Keratinocyte (primary cell): ENCODE measurements around the gene CAMKMT. TPM values are rescaled to one million over a fixed set of nuclear protein-coding genes. Genes with fewer than 3 reads are reported as not detected.

Experiments used
- DNase-seq: peaks from one replicate; pipeline ENCODE4 v3.0.0-alpha.2; 2011; ENCODE audit warnings: low read depth, missing footprints, low spot score
- FAIRE-seq: peaks from 2 replicates; lab custom pipeline; 2011; peaks lifted over from hg19 to GRCh38; lab: Jason Lieb, UNC
- H2AFZ ChIP-seq: 2 replicates; pipeline ENCODE4 v1.6.0; 2012; ENCODE audit warnings: low read length, control low read depth, inconsistent platforms; ENCODE audit not compliant: control insufficient read depth
- H3K27ac ChIP-seq: 2 replicates; pipeline ENCODE4 v1.5.1; 2011; ENCODE audit warnings: low read length; ENCODE audit not compliant: control insufficient read depth, insufficient read depth
- H3K27me3 ChIP-seq: 3 replicates; pipeline ENCODE4 v1.6.0; 2011; ENCODE audit warnings: low read length; ENCODE audit not compliant: control insufficient read depth, insufficient read depth; ENCODE audit errors: extremely low read depth
- H3K36me3 ChIP-seq, 2 experiments: 2 replicates in 1 of 2; 3 replicates in 1 of 2; pipeline ENCODE4 v1.5.1; 2011; ENCODE audit warnings: low read length in 2 of 2, mild to moderate bottlenecking in 1 of 2; ENCODE audit not compliant: control insufficient read depth in 2 of 2, insufficient read depth in 2 of 2; ENCODE audit errors: extremely low read depth in 1 of 2
- H3K4me1 ChIP-seq: 3 replicates; pipeline ENCODE4 v1.5.1; 2011; ENCODE audit warnings: low read length; ENCODE audit not compliant: control insufficient read depth, insufficient read depth; ENCODE audit errors: extremely low read depth
- H3K4me2 ChIP-seq: 3 replicates; pipeline ENCODE4 v1.6.0; 2011; ENCODE audit warnings: low read depth, low read length; ENCODE audit not compliant: control insufficient read depth, insufficient read depth; ENCODE audit errors: extremely low read depth
- H3K4me3 ChIP-seq, 3 experiments: fragments of 200-600 bp in 1 of 3; sonication (generic) in 1 of 3; 2 replicates in 2 of 3; 3 replicates in 1 of 3; pipeline ENCODE4 v1.5.1; 2011 to 2016; ENCODE audit warnings: low read length in 3 of 3, mild to moderate bottlenecking in 3 of 3, control low read depth in 2 of 3, inconsistent platforms in 1 of 3, low read depth in 1 of 3, mixed read lengths in 1 of 3, mixed run types in 1 of 3, moderate library complexity in 1 of 3; ENCODE audit not compliant: control insufficient read depth in 2 of 3, insufficient read depth in 2 of 3; ENCODE audit errors: extremely low read depth in 1 of 3
- H3K79me2 ChIP-seq: 2 replicates; pipeline ENCODE4 v1.6.0; 2012; ENCODE audit warnings: low read length; ENCODE audit not compliant: control insufficient read depth, insufficient read depth
- H3K9ac ChIP-seq: 3 replicates; pipeline ENCODE4 v1.6.0; 2011; ENCODE audit warnings: low read length; ENCODE audit not compliant: control insufficient read depth, insufficient read depth; ENCODE audit errors: extremely low read depth
- H3K9me1 ChIP-seq: 3 replicates; pipeline ENCODE4 v1.6.0; 2011; ENCODE audit warnings: low read length; ENCODE audit not compliant: control insufficient read depth, insufficient read depth; ENCODE audit errors: extremely low read depth
- H3K9me3 ChIP-seq: 2 replicates; pipeline ENCODE4 v1.5.1; 2012; ENCODE audit warnings: low read depth, low read length; ENCODE audit not compliant: control insufficient read depth
- H4K20me1 ChIP-seq: 3 replicates; pipeline ENCODE4 v1.6.0; 2011; ENCODE audit warnings: low read length; ENCODE audit not compliant: control insufficient read depth, insufficient read depth; ENCODE audit errors: extremely low read depth
- CTCF ChIP-seq, 3 experiments: IDR thresholded peaks in 1 of 3; conservative IDR thresholded peaks in 1 of 3; optimal IDR thresholded peaks in 1 of 3; 2 replicates in 2 of 3; 3 replicates in 1 of 3; pipeline versions ENCODE3 to v1.5.1; 2011; ENCODE audit warnings: low read length in 3 of 3, mild to moderate bottlenecking in 3 of 3, moderate library complexity in 2 of 3, control low read depth in 1 of 3, inconsistent platforms in 1 of 3; ENCODE audit not compliant: insufficient read depth in 2 of 3; ENCODE audit errors: extremely low read depth in 1 of 3
- EZH2 ChIP-seq: IDR thresholded peaks from one replicate; pipeline ENCODE4 v1.6.1; 2012; ENCODE audit warnings: inconsistent platforms, mild to moderate bottlenecking, low read length, moderate library complexity
- dilution Hi-C: fragments of 300-500 bp; cut with MboI; formaldehyde crosslinking; loops from one replicate; pipeline ENCODE4 v1.7.0; 2020; ENCODE audit warnings: low sequenced_read_pairs; ENCODE audit not compliant: extremely low pct_ligation_motif_present
- polyA plus RNA-seq, 5 experiments: library from polyadenylated mRNA; depleted of rRNA in 3 of 5; stranded (reverse) in 3 of 5; stranded (forward) in 1 of 5; unstranded in 1 of 5; fragments of >200 nt; gene quantifications; 1 replicate in 1 of 5; 2 replicates in 3 of 5; 3 replicates in 1 of 5; pipeline versions ENCODE4 v1.2.1 to v1.2.3, GENCODE V29; 2011 to 2012; ENCODE audit warnings: missing spikeins in 2 of 5, low read depth in 1 of 5, low replicate concordance in 1 of 5

The CAMKMT gene
- polyA plus RNA-seq, 1 donor (not counting 4 experiments of a cell fraction or from before 2014, with no cell fraction given), result 9.9 TPM

DNA sequence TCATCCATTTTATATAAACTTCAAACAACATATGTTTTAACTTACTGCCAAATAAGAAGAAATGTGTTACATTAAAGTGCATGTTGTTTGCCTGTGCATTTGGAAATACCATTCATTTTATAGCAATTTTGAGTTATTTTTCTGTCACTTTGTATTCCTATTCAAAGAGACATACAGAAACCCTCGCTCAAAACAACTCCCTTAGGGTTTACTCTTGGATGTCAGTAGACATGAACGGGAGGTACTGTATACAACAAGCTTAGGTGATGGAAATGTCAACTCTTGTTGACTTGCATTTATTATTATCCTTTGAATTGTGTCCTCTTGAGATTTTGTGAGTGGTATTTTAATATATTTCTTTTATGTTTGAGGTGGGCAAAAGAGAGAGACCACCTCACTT, 132.3 kb downstream of the CAMKMT start:
- TF ChIP-seq EZH2 (no peak), CTCF (optimal IDR thresholded peaks at IDR 0.05 in 1 of 3, IDR thresholded peaks at IDR 0.05 in 1 of 3, conservative IDR thresholded peaks at IDR 0.05 in 1 of 3; ENCODE audit: extremely low read depth in 1 of 3, insufficient read depth in 2 of 3, low read length in 3 of 3) (no peak)
- H3K9ac ChIP-seq, result no peak overlapping the region
- H2AFZ ChIP-seq, result no peak overlapping the region
- FAIRE-seq, result no peak
- no peaks in the 10 kb centered on the region for H3K79me2 ChIP-seq
- H3K4me2 ChIP-seq, result no peak overlapping the region
- no peak for DNase-seq
- no peak overlapping the region for H3K27ac ChIP-seq
- peaks cover 2% of the 10 kb centered on the region for H3K9me1 ChIP-seq
- no peaks in the 10 kb centered on the region for H3K4me1 ChIP-seq
- H3K36me3 ChIP-seq, result no peaks in the 10 kb centered on the region
- no peaks in the 10 kb centered on the region for H3K9me3 ChIP-seq
- H4K20me1 ChIP-seq, result no peaks in the 10 kb centered on the region
- dilution Hi-C loops, result loop anchor here (25.0 kb wide), 1 partner anchor 468 kb away; no protein-coding TSS in a partner anchor
- H3K27me3 ChIP-seq, result no peaks in the 10 kb centered on the region
- no peak overlapping the region for H3K4me3 ChIP-seq

- H3K36me3 ChIP-seq, result no peaks in the 10 kb centered on the region
- H3K4me1 ChIP-seq, result no peaks in the 10 kb centered on the region
- no peaks in the 10 kb centered on the region for H4K20me1 ChIP-seq
- FAIRE-seq (no peak), DNase-seq (no peak)
- TF ChIP-seq EZH2, result no peak
- no peak for TF ChIP-seq CTCF (optimal IDR thresholded peaks at IDR 0.05 in 1 of 3, IDR thresholded peaks at IDR 0.05 in 1 of 3, conservative IDR thresholded peaks at IDR 0.05 in 1 of 3; ENCODE audit: extremely low read depth in 1 of 3, insufficient read depth in 2 of 3, low read length in 3 of 3)
- no peak overlapping the region for H3K4me3 ChIP-seq
- no peak overlapping the region for H3K27ac ChIP-seq
- dilution Hi-C loops, result loop anchor here (25.0 kb wide), 1 partner anchor 467 kb away; no protein-coding TSS in a partner anchor
- H3K9ac ChIP-seq, result no peak overlapping the region
- no peaks in the 10 kb centered on the region for H3K9me3 ChIP-seq
- no peaks in the 10 kb centered on the region for H3K27me3 ChIP-seq
- H2AFZ ChIP-seq, result no peak overlapping the region
- H3K79me2 ChIP-seq, result no peaks in the 10 kb centered on the region
- H3K9me1 ChIP-seq, result peaks cover 2% of the 10 kb centered on the region
- H3K4me2 ChIP-seq, result no peak overlapping the region
Observed at GRCh38 chr2:44495035-44495434, 133.3 kb downstream of the CAMKMT start.
